Natural killer cell (primary cell): Measurements from ENCODE around the gene ORM1. TPM values are rescaled to one million over a fixed set of nuclear protein-coding genes. Genes with fewer than 3 reads are reported as not detected.

Source experiments
- ATAC-seq, 3 donors: fragments of 150-1000 bp in 2 of 3; fragments of 200-7000 bp in 1 of 3; cut with Tn5 transposase; 1 replicate in 1 of 3; 2 replicates in 2 of 3; pipeline ENCODE4 v1.10.0; 2021; ENCODE audit warnings: mild to moderate bottlenecking in 2 of 3, moderate library complexity in 2 of 3
- DNase-seq, 2 donors: peaks; one replicate each; pipeline versions ENCODE4 v3.0.0 to v3.0.0-alpha.2; 2013 to 2021; ENCODE audit warnings: mixed read lengths in 1 of 2
- H3K27ac ChIP-seq: one replicate; pipeline ENCODE4 v1.5.1; 2013; ENCODE audit warnings: mild to moderate bottlenecking, low read length
- H3K27me3 ChIP-seq: one replicate; pipeline ENCODE4 v1.6.1; 2013; ENCODE audit warnings: low read length; ENCODE audit not compliant: control insufficient read depth, insufficient read depth
- H3K36me3 ChIP-seq: one replicate; pipeline ENCODE4 v1.6.1; 2013; ENCODE audit warnings: low read length; ENCODE audit not compliant: control insufficient read depth, insufficient read depth
- H3K4me1 ChIP-seq: one replicate; pipeline ENCODE4 v1.6.1; 2013; ENCODE audit warnings: low read length; ENCODE audit not compliant: control insufficient read depth, insufficient read depth
- H3K4me3 ChIP-seq: one replicate; pipeline ENCODE4 v1.5.1; 2013; ENCODE audit warnings: low read length
- H3K9me3 ChIP-seq: one replicate; pipeline ENCODE4 v1.6.1; 2013; ENCODE audit warnings: low read length; ENCODE audit not compliant: control insufficient read depth, insufficient read depth
- H3K27ac Mint-ChIP-seq, 2 donors: one replicate each; pipeline ENCODE4 v1.8.0; 2022; ENCODE audit warnings: mild to moderate bottlenecking in 2 of 2, mixed read lengths in 2 of 2, moderate library complexity in 1 of 2
- H3K27me3 Mint-ChIP-seq, 2 donors: one replicate each; pipeline ENCODE4 v1.8.0; 2022; ENCODE audit warnings: low read depth in 2 of 2, mixed read lengths in 2 of 2
- H3K36me3 Mint-ChIP-seq: one replicate; pipeline ENCODE4 v1.8.0; 2022; ENCODE audit warnings: mixed read lengths
- H3K4me1 Mint-ChIP-seq, 2 donors: one replicate each; pipeline ENCODE4 v1.8.0; 2022; ENCODE audit warnings: mixed read lengths in 2 of 2
- H3K4me3 Mint-ChIP-seq: one replicate; pipeline ENCODE4 v1.8.0; 2022; ENCODE audit warnings: mild to moderate bottlenecking, moderate library complexity, mixed read lengths
- H3K9me3 Mint-ChIP-seq, 2 donors: one replicate each; pipeline ENCODE4 v1.8.0; 2022; ENCODE audit warnings: mixed read lengths in 2 of 2
- CTCF ChIP-seq: fragments of 200-600 bp; IDR thresholded peaks from one replicate; pipeline ENCODE4 v1.8.0; 2022; ENCODE audit warnings: antibody characterized with exemption
- WGBS: methylation state at CpG from one replicate; pipeline ENCODE4 v1.1.7; 2013; ENCODE audit warnings: missing lambda C conversion rate; ENCODE audit not compliant: insufficient coverage; 5-methylcytosine and 5-hydroxymethylcytosine counted together
- intact Hi-C: fragments of 100-400 bp; cut with micrococcal nuclease; formaldehyde crosslinking; loops from one replicate; pipeline ENCODE4 v1.14.2; 2022
- total RNA-seq, 4 donors: library from RNA; stranded (reverse); fragments of 120-200 nt in 1 of 4; gene quantifications; one replicate each; pipeline versions ENCODE4 v1.2.3 to v1.2.4, GENCODE V29; 2013 to 2022

Gene ORM1
- total RNA-seq, 3 donors from 2014 or later (not counting 1 experiment from before 2014, with no cell fraction given) = 1.00 TPM; not detected in 2

- H3K27me3 ChIP-seq = peaks cover 2% of the 10 kb centered on the region
- ATAC-seq = no peak
- Mint-ChIP-seq H3K4me3 (no peak overlapping the region), H3K36me3 (peaks cover 16% of the 10 kb centered on the region), H3K27ac (no peak overlapping the region), H3K9me3 (peaks cover 0 to 4% of the 10 kb centered on the region in 2 donors), H3K27me3 (peaks cover 14 to 33% of the 10 kb centered on the region in 2 donors), H3K4me1 (no peaks in the 10 kb centered on the region)
- no CpG with 5 or more reads among the region's 1 CpG for WGBS
- no peaks in the 10 kb centered on the region for H3K36me3 ChIP-seq
- DNase-seq = no peak
- H3K4me1 ChIP-seq = no peaks in the 10 kb centered on the region
- intact Hi-C loops = no loop called here
- no peak overlapping the region for H3K4me3 ChIP-seq
- peaks cover 4% of the 10 kb centered on the region for H3K9me3 ChIP-seq
- TF ChIP-seq CTCF = no peak
- H3K27ac ChIP-seq = no peak overlapping the region
Observed at GRCh38 chr9:114296338-114296737, 26.6 kb upstream of the ORM1 start.

DNA sequence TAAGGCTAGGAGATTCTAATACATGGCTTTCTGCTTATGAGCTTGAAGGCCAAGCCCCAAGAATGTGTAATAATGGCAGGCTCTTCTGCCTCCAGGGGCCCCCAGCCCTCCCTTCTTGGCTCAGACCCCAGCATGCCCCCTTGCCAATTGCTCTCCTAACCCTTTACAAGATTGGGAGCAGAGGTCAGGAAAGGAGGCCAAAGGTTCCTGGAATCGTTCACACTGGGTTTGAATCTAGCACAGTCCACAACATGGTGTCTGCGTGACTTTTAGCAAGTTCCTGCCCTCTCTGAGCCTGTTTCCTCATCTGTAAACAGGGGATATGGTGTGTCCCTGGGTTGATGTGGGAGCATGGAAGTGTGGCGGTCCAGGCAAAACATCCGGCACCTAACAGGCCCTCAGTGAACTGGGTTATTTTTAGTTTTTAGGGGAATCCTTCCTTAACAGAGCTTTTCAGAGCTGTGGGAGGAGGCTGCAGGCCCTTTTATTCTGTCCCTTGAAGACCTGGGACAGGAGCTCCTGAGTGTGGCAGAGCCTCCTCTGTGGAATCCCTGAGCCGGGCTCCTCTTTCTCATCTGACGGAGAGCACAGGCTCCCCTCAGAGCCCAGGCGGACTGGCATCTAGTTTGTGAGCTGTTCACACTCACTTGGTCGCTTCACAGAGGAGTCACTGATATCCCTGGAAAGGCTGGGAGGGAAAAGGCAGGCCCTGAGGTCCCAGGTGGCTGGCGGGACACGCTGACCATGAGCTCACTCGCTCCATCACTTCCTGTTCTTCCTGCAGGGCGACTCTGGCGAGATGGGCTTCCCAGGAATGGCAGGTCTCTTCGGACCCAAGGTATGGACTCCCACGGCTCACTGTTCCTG lies 23.4 kb upstream of the ORM1 start:
- H3K4me1 ChIP-seq = no peaks in the 10 kb centered on the region
- peaks cover 9% of the 10 kb centered on the region for H3K36me3 Mint-ChIP-seq
- no peak overlapping the region for H3K27ac Mint-ChIP-seq
- intact Hi-C loops = no loop called here
- no peak overlapping the region for H3K4me3 Mint-ChIP-seq
- DNase-seq = peak in 1 of 2 donors; percentile 1
- no peak overlapping the region for H3K27ac ChIP-seq
- H3K4me1 Mint-ChIP-seq = no peaks in the 10 kb centered on the region
- no peak overlapping the region for H3K4me3 ChIP-seq
- H3K9me3 Mint-ChIP-seq = peaks cover 0 to 4% of the 10 kb centered on the region in 2 donors
- peaks cover 4% of the 10 kb centered on the region for H3K9me3 ChIP-seq
- peaks cover 4 to 15% of the 10 kb centered on the region in 2 donors for H3K27me3 Mint-ChIP-seq
- no peak for ATAC-seq
- 89% methylated on average over 15 of the region's 15 CpGs for WGBS
- peaks cover 2% of the 10 kb centered on the region for H3K27me3 ChIP-seq
- H3K36me3 ChIP-seq = no peaks in the 10 kb centered on the region
- TF ChIP-seq CTCF = no peak

DNA sequence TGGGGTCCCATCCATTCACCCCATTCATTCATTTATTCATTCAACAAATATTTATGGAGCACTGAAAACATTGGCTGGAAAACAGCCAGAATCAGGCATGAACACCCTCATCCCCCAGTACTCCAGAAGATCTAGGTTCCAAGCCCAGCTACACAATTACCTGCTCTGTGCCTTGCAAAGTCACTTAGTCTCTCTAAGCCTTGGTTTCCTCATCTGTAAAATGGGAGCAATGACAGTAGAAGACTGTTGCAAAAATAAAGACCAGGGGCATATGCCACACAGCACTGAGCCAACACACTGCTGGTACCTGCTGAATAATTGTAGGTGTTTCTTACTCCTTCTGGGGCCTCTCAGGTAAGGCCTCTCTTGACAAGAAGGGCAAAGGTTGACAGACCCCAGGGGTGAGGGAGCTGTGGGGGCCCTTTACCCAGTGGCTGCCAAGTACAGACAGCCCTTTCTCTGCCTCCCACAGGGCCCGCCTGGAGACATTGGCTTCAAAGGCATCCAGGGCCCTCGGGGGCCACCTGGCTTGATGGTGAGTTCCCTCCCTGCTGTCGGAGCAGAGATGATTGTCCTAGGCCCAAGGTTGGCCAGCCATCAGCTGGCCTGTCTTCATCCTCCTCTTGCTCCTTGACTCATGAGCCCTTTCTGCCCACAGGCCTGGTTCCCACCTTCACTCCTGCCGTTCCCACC lies 22.6 kb upstream of the ORM1 start:
- Mint-ChIP-seq H3K36me3 (peaks cover under 1% of the 10 kb centered on the region), H3K4me3 (no peak overlapping the region), H3K9me3 (no peaks in the 10 kb centered on the region), H3K4me1 (no peaks in the 10 kb centered on the region), H3K27ac (no peak overlapping the region), H3K27me3 (peaks cover 0 to 7% of the 10 kb centered on the region in 2 donors)
- intact Hi-C loops = no loop called here
- no peak for ATAC-seq
- H3K9me3 ChIP-seq = peaks cover 4% of the 10 kb centered on the region
- no peak overlapping the region for H3K27ac ChIP-seq
- peaks cover 2% of the 10 kb centered on the region for H3K27me3 ChIP-seq
- TF ChIP-seq CTCF = no peak
- H3K4me3 ChIP-seq = no peak overlapping the region
- DNase-seq = peak in 1 of 2 donors; percentile 9
- H3K36me3 ChIP-seq = no peaks in the 10 kb centered on the region
- 90% methylated on average over 4 of the region's 4 CpGs for WGBS
- no peaks in the 10 kb centered on the region for H3K4me1 ChIP-seq
